Calu3 (cell line): Measurements from ENCODE around the gene SBF1. TPM values are rescaled to one million over a fixed set of nuclear protein-coding genes. Genes with fewer than 3 reads are reported as not detected.

Experiments used
- BruUV-seq: library from RNA; stranded (reverse); fragments of 400-500 nt; replicated peaks from 2 replicates; lab custom pipeline; 2021; lab: Mats Ljungman, UMichigan
- CTCF ChIA-PET: fragments of 300-600 bp; sonication (Branson Sonifier 250); formaldehyde crosslinking; loops from one replicate; lab custom pipeline; 2022; ENCODE audit warnings: antibody characterized with exemption; lab: Charles Lee
- DNase-seq: peaks from one replicate; pipeline ENCODE4 v3.0.0; 2022
- H3K27ac Mint-ChIP-seq: one replicate; pipeline ENCODE4 v1.8.0; 2022; ENCODE audit warnings: mixed read lengths; ENCODE audit not compliant: unreplicated experiment
- H3K27me3 Mint-ChIP-seq: one replicate; pipeline ENCODE4 v1.8.0; 2022; ENCODE audit warnings: mixed read lengths; ENCODE audit not compliant: unreplicated experiment
- H3K36me3 Mint-ChIP-seq: one replicate; pipeline ENCODE4 v1.8.0; 2022; ENCODE audit warnings: mild to moderate bottlenecking, moderate library complexity, mixed read lengths; ENCODE audit not compliant: insufficient read depth, unreplicated experiment
- H3K4me1 Mint-ChIP-seq: one replicate; pipeline ENCODE4 v1.8.0; 2022; ENCODE audit warnings: mild to moderate bottlenecking, low read depth, mixed read lengths; ENCODE audit not compliant: unreplicated experiment
- H3K4me3 Mint-ChIP-seq: one replicate; pipeline ENCODE4 v1.8.0; 2022; ENCODE audit warnings: mild to moderate bottlenecking, low read depth, moderate library complexity, mixed read lengths; ENCODE audit not compliant: unreplicated experiment
- H3K9me3 Mint-ChIP-seq: one replicate; pipeline ENCODE4 v1.8.0; 2022; ENCODE audit warnings: low read depth, mixed read lengths; ENCODE audit not compliant: unreplicated experiment
- CTCF ChIP-seq: fragments of 200-600 bp; IDR thresholded peaks from one replicate; pipeline ENCODE4 v1.8.0; 2022; ENCODE audit warnings: antibody characterized with exemption; ENCODE audit not compliant: unreplicated experiment
- intact Hi-C: fragments of 100-400 bp; cut with micrococcal nuclease; formaldehyde crosslinking; loops from one replicate; pipeline ENCODE4 v1.10.0; 2022; ENCODE audit not compliant: unreplicated experiment
- total RNA-seq: library from RNA; stranded (reverse); gene quantifications from 2 replicates; pipeline ENCODE4 v1.2.3, GENCODE V29; 2022

Gene SBF1
- total RNA-seq, 1 experiment from 2014 or later = 104 TPM

- no peak for TF ChIP-seq CTCF
- no TSS peak for BruUV-seq
- intact Hi-C loops = no loop called here
- no peaks in the 10 kb centered on the region for H3K27me3 Mint-ChIP-seq
- H3K9me3 Mint-ChIP-seq = no peaks in the 10 kb centered on the region
- CTCF ChIA-PET = no interaction called here
- no peak overlapping the region for H3K4me3 Mint-ChIP-seq
- peaks cover 41% of the 10 kb centered on the region for H3K36me3 Mint-ChIP-seq
- H3K27ac Mint-ChIP-seq = no peak overlapping the region
- no peak for DNase-seq
- peaks cover 12% of the 10 kb centered on the region for H3K4me1 Mint-ChIP-seq
These were observed 29.8 kb upstream of the SBF1 start for GRCh38 chr22:50504369-50505211.

- DNase-seq = no peak
- peaks cover 8% of the 10 kb centered on the region for H3K4me1 Mint-ChIP-seq
- no TSS peak for BruUV-seq
- no peak overlapping the region for H3K4me3 Mint-ChIP-seq
- peaks cover 35% of the 10 kb centered on the region for H3K36me3 Mint-ChIP-seq
- H3K9me3 Mint-ChIP-seq = no peaks in the 10 kb centered on the region
- H3K27me3 Mint-ChIP-seq = no peaks in the 10 kb centered on the region
- intact Hi-C loops = no loop called here
- no peak overlapping the region for H3K27ac Mint-ChIP-seq
- CTCF ChIA-PET = interaction anchor here (0.6 kb wide), 3 partner anchors 34 to 355 kb away, joined by 3 to 4 read pairs (median 4); no protein-coding TSS in a partner anchor
- TF ChIP-seq CTCF = peak; percentile 45
These were observed 28.8 kb upstream of the SBF1 start for GRCh38 chr22:50503475-50504145.

- no peak for TF ChIP-seq CTCF
- TSS peak; percentile 30 for BruUV-seq
- CTCF ChIA-PET = interaction anchor here (1.4 kb wide), 1 partner anchor 43 kb away, joined by 4 read pairs; no protein-coding TSS in a partner anchor
- no peaks in the 10 kb centered on the region for H3K9me3 Mint-ChIP-seq
- intact Hi-C loops = no loop called here
- no peak overlapping the region for H3K4me3 Mint-ChIP-seq
- peaks cover 28% of the 10 kb centered on the region for H3K36me3 Mint-ChIP-seq
- no peak for DNase-seq
- peaks cover 13% of the 10 kb centered on the region for H3K4me1 Mint-ChIP-seq
- no peak overlapping the region for H3K27ac Mint-ChIP-seq
- H3K27me3 Mint-ChIP-seq = no peaks in the 10 kb centered on the region
These were observed 28.0 kb upstream of the SBF1 start for GRCh38 chr22:50502628-50503474.

GRCh38 chr22:50502096-50502495 is 27.3 kb upstream of the SBF1 start:
- Mint-ChIP-seq H3K4me3 (no peak overlapping the region), H3K36me3 (peaks cover 22% of the 10 kb centered on the region), H3K27me3 (no peaks in the 10 kb centered on the region), H3K9me3 (no peaks in the 10 kb centered on the region), H3K27ac (no peak overlapping the region), H3K4me1 (peaks cover 20% of the 10 kb centered on the region)
- TF ChIP-seq CTCF = no peak
- CTCF ChIA-PET = interaction anchor here (0.7 to 1.4 kb wide), 2 partner anchors 23 to 43 kb away, joined by 4 read pairs; no protein-coding TSS in a partner anchor
- BruUV-seq = no TSS peak
- no peak for DNase-seq
- intact Hi-C loops = no loop called here
